Mesenchymal stem cell (in vitro differentiated cells and primary cell): ENCODE results near the gene SEMA4A.
"Not testable (repeated sequence)": the region's sequence is repeated elsewhere in the genome, so short reads cannot be mapped to it uniquely, and the experiment has no call there.

ENCODE experiments used
- DNase-seq: peaks from one replicate; pipeline ENCODE4 v3.0.0-alpha.2; 2013
- H2AFZ ChIP-seq: one replicate; pipeline ENCODE4 v1.6.1; 2013; ENCODE audit warnings: low read depth, mild to moderate bottlenecking, control low read depth, inconsistent platforms, low read length, moderate library complexity
- H2AK5ac ChIP-seq: 2 replicates; pipeline ENCODE4 v1.6.1; 2013; ENCODE audit warnings: low read length, moderate library complexity, mild to moderate bottlenecking, inconsistent platforms; ENCODE audit not compliant: severe bottlenecking
- H2BK120ac ChIP-seq: one replicate; pipeline ENCODE4 v1.6.1; 2013; ENCODE audit warnings: low read depth, mild to moderate bottlenecking, inconsistent platforms, low read length, moderate library complexity
- H2BK12ac ChIP-seq, 2 experiments: one replicate each; pipeline ENCODE4 v1.6.1; 2013; ENCODE audit warnings: inconsistent platforms in 2 of 2, low read length in 2 of 2, mild to moderate bottlenecking in 2 of 2, moderate library complexity in 2 of 2, control low read depth in 1 of 2
- H2BK15ac ChIP-seq: one replicate; pipeline ENCODE4 v1.6.1; 2013; ENCODE audit warnings: mild to moderate bottlenecking, low read depth, inconsistent platforms; ENCODE audit not compliant: poor library complexity, severe bottlenecking
- H2BK5ac ChIP-seq: 2 replicates; pipeline ENCODE4 v1.6.1; 2013; ENCODE audit warnings: low read depth, mild to moderate bottlenecking, low read length, control low read depth, inconsistent platforms; ENCODE audit not compliant: poor library complexity, severe bottlenecking
- H3K14ac ChIP-seq, 2 experiments: one replicate each; pipeline ENCODE4 v1.6.1; 2013; ENCODE audit warnings: inconsistent platforms in 2 of 2, low read length in 2 of 2, control low read depth in 1 of 2, mild to moderate bottlenecking in 1 of 2, moderate library complexity in 1 of 2
- H3K18ac ChIP-seq, 2 experiments: one replicate each; pipeline ENCODE4 v1.6.1; 2013; ENCODE audit warnings: inconsistent platforms in 2 of 2, low read length in 2 of 2, control low read depth in 1 of 2, low read depth in 1 of 2, mild to moderate bottlenecking in 1 of 2
- H3K23ac ChIP-seq, 2 experiments: one replicate each; pipeline ENCODE4 v1.6.1; 2013; ENCODE audit warnings: inconsistent platforms in 2 of 2, low read length in 2 of 2, mild to moderate bottlenecking in 2 of 2, moderate library complexity in 2 of 2, control low read depth in 1 of 2
- H3K27ac ChIP-seq: 2 replicates; pipeline ENCODE4 v1.5.1; 2013; ENCODE audit warnings: mild to moderate bottlenecking, moderate library complexity, low read length, control low read depth, inconsistent platforms; ENCODE audit not compliant: poor library complexity, severe bottlenecking
- H3K27me3 ChIP-seq, 2 experiments: 2 replicates each; pipeline versions ENCODE4 v1.6.1 to v1.7.0; 2013; ENCODE audit warnings: low read length in 2 of 2, mild to moderate bottlenecking in 2 of 2, moderate library complexity in 2 of 2, control low read depth in 1 of 2, inconsistent platforms in 1 of 2; ENCODE audit not compliant: control insufficient read depth in 1 of 2, insufficient read depth in 1 of 2
- H3K36me3 ChIP-seq, 2 experiments: 2 replicates each; pipeline versions ENCODE4 v1.6.1 to v1.7.0; 2013; ENCODE audit warnings: low read length in 2 of 2, control low read depth in 1 of 2, inconsistent platforms in 1 of 2, low read depth in 1 of 2, mild to moderate bottlenecking in 1 of 2; ENCODE audit not compliant: insufficient read depth in 2 of 2, control insufficient read depth in 1 of 2
- H3K4ac ChIP-seq, 2 experiments: one replicate each; pipeline ENCODE4 v1.6.1; 2013; ENCODE audit warnings: inconsistent platforms in 2 of 2, low read length in 2 of 2, mild to moderate bottlenecking in 2 of 2, moderate library complexity in 2 of 2, control low read depth in 1 of 2, low read depth in 1 of 2
- H3K4me1 ChIP-seq: 2 replicates; pipeline ENCODE4 v1.6.1; 2013; ENCODE audit warnings: low read depth, low read length, control low read depth; ENCODE audit not compliant: control insufficient read depth, insufficient read depth
- H3K4me2 ChIP-seq: 2 replicates; pipeline ENCODE4 v1.6.1; 2013; ENCODE audit warnings: low read length, mild to moderate bottlenecking, inconsistent platforms; ENCODE audit not compliant: poor library complexity, severe bottlenecking
- H3K4me3 ChIP-seq, 2 experiments: 2 replicates each; pipeline versions ENCODE4 v1.5.1 to v1.7.0; 2013; ENCODE audit warnings: low read length in 2 of 2, mild to moderate bottlenecking in 2 of 2, control low read depth in 1 of 2, low read depth in 1 of 2; ENCODE audit not compliant: insufficient read depth in 1 of 2
- H3K79me1 ChIP-seq: replicated peaks from 2 replicates; pipeline ENCODE4 v1.6.1; 2013; ENCODE audit warnings: mild to moderate bottlenecking, control low read depth, low read length, inconsistent platforms; ENCODE audit not compliant: poor library complexity, severe bottlenecking
- H3K9ac ChIP-seq: 2 replicates; pipeline ENCODE4 v1.7.0; 2013; ENCODE audit warnings: mild to moderate bottlenecking, low read length, moderate library complexity
- H3K9me3 ChIP-seq: 2 replicates; pipeline ENCODE4 v1.7.0; 2013; ENCODE audit warnings: mild to moderate bottlenecking, low read length; ENCODE audit not compliant: control insufficient read depth
- H4K8ac ChIP-seq: one replicate; pipeline ENCODE4 v1.6.1; 2013; ENCODE audit warnings: inconsistent platforms, mild to moderate bottlenecking, low read length, moderate library complexity
- H4K91ac ChIP-seq: one replicate; pipeline ENCODE4 v1.6.1; 2013; ENCODE audit warnings: mild to moderate bottlenecking, low read length, inconsistent platforms
- WGBS: methylation state at CpG from one replicate; pipeline ENCODE4 v1.1.7; 2013; ENCODE audit warnings: mixed read lengths; 5-methylcytosine and 5-hydroxymethylcytosine counted together

The SEMA4A gene

GRCh38 chr1:156119503-156120209 lies 33.7 kb upstream of the SEMA4A start:
- no peak overlapping the region for H2BK120ac ChIP-seq
- H3K18ac ChIP-seq, result peak overlapping the region; percentile 34 to 79
- H3K9ac ChIP-seq, result peak overlapping the region; percentile 99
- H3K27me3 ChIP-seq, result no peaks in the 10 kb centered on the region
- H2BK5ac ChIP-seq, result peak overlapping the region; percentile 39
- H3K27ac ChIP-seq, result peak overlapping the region; percentile 86
- peaks cover 53% of the 10 kb centered on the region for H3K4me1 ChIP-seq
- H2AFZ ChIP-seq, result no peak overlapping the region
- peak overlapping the region; percentile 7 to 28 for H2BK12ac ChIP-seq
- no peaks in the 10 kb centered on the region for H3K79me1 ChIP-seq
- 4% methylated on average over 2 of the region's 3 CpGs for WGBS
- peak overlapping the region; percentile 19 for H4K91ac ChIP-seq
- no peak overlapping the region for H3K4ac ChIP-seq
- H3K9me3 ChIP-seq, result no peaks in the 10 kb centered on the region
- H3K23ac ChIP-seq, result no peak overlapping the region
- peak overlapping the region in 1 of 2 experiments; percentile 85 for H3K14ac ChIP-seq
- peak overlapping the region in 1 of 2 experiments; percentile 89 for H3K4me3 ChIP-seq
- H3K4me2 ChIP-seq, result no peak overlapping the region
- H3K36me3 ChIP-seq, result peaks cover 4 to 54% of the 10 kb centered on the region in 2 experiments
- H4K8ac ChIP-seq, result peak overlapping the region; percentile 59
- peak overlapping the region; percentile 83 for H2AK5ac ChIP-seq
- DNase-seq, result peak; percentile 84
- no peak overlapping the region for H2BK15ac ChIP-seq

- H3K14ac ChIP-seq, result peak overlapping the region in 1 of 2 experiments; percentile 85
- H3K4me1 ChIP-seq, result peaks cover 59% of the 10 kb centered on the region
- peak overlapping the region in 1 of 2 experiments; percentile 28 for H3K23ac ChIP-seq
- H3K4ac ChIP-seq, result peak overlapping the region; percentile 2 to 13
- H3K27ac ChIP-seq, result peak overlapping the region; percentile 86
- H2BK120ac ChIP-seq, result no peak overlapping the region
- H3K18ac ChIP-seq, result peak overlapping the region; percentile 34 to 58
- H2AK5ac ChIP-seq, result peak overlapping the region; percentile 83
- H2AFZ ChIP-seq, result no peak overlapping the region
- 98% methylated on average over 3 of the region's 3 CpGs for WGBS
- H3K4me3 ChIP-seq, result peak overlapping the region in 1 of 2 experiments; percentile 89
- no peak overlapping the region for H3K4me2 ChIP-seq
- no peaks in the 10 kb centered on the region for H3K9me3 ChIP-seq
- peak overlapping the region; percentile 99 for H3K9ac ChIP-seq
- no peaks in the 10 kb centered on the region for H3K27me3 ChIP-seq
- no peak overlapping the region for H2BK15ac ChIP-seq
- H3K36me3 ChIP-seq, result peaks cover 4 to 56% of the 10 kb centered on the region in 2 experiments
- no peaks in the 10 kb centered on the region for H3K79me1 ChIP-seq
- peak overlapping the region; percentile 28 to 32 for H2BK12ac ChIP-seq
- peak overlapping the region; percentile 9 for H4K91ac ChIP-seq
- peak overlapping the region; percentile 59 for H4K8ac ChIP-seq
- H2BK5ac ChIP-seq, result no peak overlapping the region
- no peak for DNase-seq
These were observed 33.1 kb upstream of the SEMA4A start for GRCh38 chr1:156120318-156120717.

GRCh38 chr1:156121005-156121404 lies 32.4 kb upstream of the SEMA4A start:
- WGBS, result 56% methylated on average over 3 of the region's 4 CpGs
- H3K23ac ChIP-seq, H2BK120ac ChIP-seq, H2BK15ac ChIP-seq, H3K4me2 ChIP-seq, H2AFZ ChIP-seq, H3K27me3 ChIP-seq, H2BK12ac ChIP-seq, H3K4ac ChIP-seq, H3K79me1 ChIP-seq, H4K91ac ChIP-seq, H2BK5ac ChIP-seq, H3K9me3 ChIP-seq: not testable (repeated sequence)
- Histone ChIP-seq H3K36me3 (peaks cover 4 to 56% of the 10 kb centered on the region in 2 experiments), H3K4me3 (peak overlapping the region in 1 of 2 experiments; percentile 89), H3K4me1 (peaks cover 64% of the 10 kb centered on the region), H3K9ac (peak overlapping the region; percentile 99), H3K27ac (peak overlapping the region; percentile 86), H4K8ac (peak overlapping the region; percentile 83), H3K14ac (peak overlapping the region in 1 of 2 experiments; percentile 62), H2AK5ac (peak overlapping the region; percentile 93), H3K18ac (peak overlapping the region; percentile 33 to 96)
- DNase-seq, result peak; percentile 44

GRCh38 chr1:156121457-156121856 lies 31.9 kb upstream of the SEMA4A start:
- H2BK5ac ChIP-seq, result no peak overlapping the region
- peak overlapping the region in 1 of 2 experiments; percentile 89 for H3K4me3 ChIP-seq
- H4K8ac ChIP-seq, result peak overlapping the region; percentile 83
- no peaks in the 10 kb centered on the region for H3K79me1 ChIP-seq
- peak overlapping the region; percentile 86 for H3K27ac ChIP-seq
- no peaks in the 10 kb centered on the region for H3K27me3 ChIP-seq
- no peaks in the 10 kb centered on the region for H3K9me3 ChIP-seq
- no peak overlapping the region for H2BK15ac ChIP-seq
- H3K9ac ChIP-seq, result peak overlapping the region; percentile 99
- peak overlapping the region in 1 of 2 experiments; percentile 62 for H3K14ac ChIP-seq
- peaks cover 69% of the 10 kb centered on the region for H3K4me1 ChIP-seq
- peak overlapping the region; percentile 76 for H2BK120ac ChIP-seq
- peak overlapping the region in 1 of 2 experiments; percentile 97 for H3K23ac ChIP-seq
- H2BK12ac ChIP-seq, result peak overlapping the region in 1 of 2 experiments; percentile 66
- H2AFZ ChIP-seq, result no peak overlapping the region
- DNase-seq, result peak; percentile 52
- H3K4ac ChIP-seq, result peak overlapping the region in 1 of 2 experiments; percentile 68
- 84% methylated on average over 4 of the region's 4 CpGs for WGBS
- H3K18ac ChIP-seq, result peak overlapping the region; percentile 33 to 96
- H3K4me2 ChIP-seq, result no peak overlapping the region
- H3K36me3 ChIP-seq, result peaks cover 4 to 56% of the 10 kb centered on the region in 2 experiments
- H2AK5ac ChIP-seq, result peak overlapping the region; percentile 93
- peak overlapping the region; percentile 41 for H4K91ac ChIP-seq
